HepG2 (cell line): ENCODE measurements around the gene CLEC11A. TPM values are rescaled to one million over a fixed set of nuclear protein-coding genes. Genes with fewer than 3 reads are reported as not detected.

Source experiments
- ATAC-seq: fragments of 200-7000 bp; cut with Tn5 transposase; 3 replicates; pipeline ENCODE4 v1.9.1; 2020; ENCODE audit warnings: mild to moderate bottlenecking, moderate library complexity
- BruUV-seq: library from RNA; stranded (reverse); fragments of 400-500 nt; replicated peaks from 2 replicates; lab custom pipeline; 2021; lab: Mats Ljungman, UMichigan
- CTCF ChIA-PET: fragments of 300-600 bp; formaldehyde crosslinking; extraction: SDS; loops from one replicate; lab custom pipeline; 2021; ENCODE audit warnings: low total read pairs, inconsistent platforms, low intra/inter-chr PET ratio; lab: Yijun Ruan, JAX
- POLR2A ChIA-PET: fragments of 350-600 bp; sonication (Branson Sonifier 250); formaldehyde crosslinking; loops from one replicate; lab custom pipeline; 2020; ENCODE audit warnings: antibody characterized with exemption, inconsistent platforms; lab: Yijun Ruan, JAX
- DNase-seq: peaks from one replicate; pipeline ENCODE4 v3.0.0-alpha.2; 2015; ENCODE audit warnings: low spot score
- FAIRE-seq: peaks from 3 replicates; lab custom pipeline; 2011; peaks lifted over from hg19 to GRCh38; lab: Jason Lieb, UNC
- H2AFZ ChIP-seq: one replicate; pipeline ENCODE4 v1.6.1; 2011; ENCODE audit warnings: low read length, inconsistent platforms
- H3K27ac ChIP-seq: fragments of 300-600 bp; 3 replicates; pipeline ENCODE4 v1.8.0; 2011; ENCODE audit warnings: mixed run types, mild to moderate bottlenecking, mixed read lengths, low read length, inconsistent platforms; ENCODE audit not compliant: insufficient read depth; ENCODE audit errors: extremely low read length
- H3K27me3 ChIP-seq, 2 experiments: fragments of 200-600 bp in 1 of 2; 2 replicates in 1 of 2; 3 replicates in 1 of 2; pipeline versions ENCODE4 v1.6.0 to v1.8.0; 2011; ENCODE audit warnings: low read length in 2 of 2, mild to moderate bottlenecking in 2 of 2, moderate library complexity in 2 of 2, inconsistent platforms in 1 of 2; ENCODE audit not compliant: insufficient read depth in 2 of 2, control insufficient read depth in 1 of 2
- H3K36me3 ChIP-seq, 2 experiments: fragments of 200-600 bp in 1 of 2; replicated peaks in 1 of 2; 2 replicates in 1 of 2; 3 replicates in 1 of 2; pipeline versions ENCODE4 v1.5.1 to v1.8.0; 2011; ENCODE audit warnings: low read length in 2 of 2, inconsistent platforms in 1 of 2; ENCODE audit not compliant: insufficient read depth in 2 of 2, control insufficient read depth in 1 of 2
- H3K4me1 ChIP-seq: 2 replicates; pipeline ENCODE4 v1.5.1; 2012; ENCODE audit warnings: low read length, inconsistent platforms; ENCODE audit not compliant: insufficient read depth
- H3K4me2 ChIP-seq: 2 replicates; pipeline ENCODE4 v1.6.0; 2011; ENCODE audit warnings: low read depth, low read length, inconsistent platforms
- H3K4me3 ChIP-seq, 3 experiments: fragments of 200-600 bp in 1 of 3; sonication (generic), shearing (Covaris generic) in 1 of 3; replicated peaks in 1 of 3; 2 replicates each; pipeline ENCODE4 v1.5.1; 2011 to 2016; ENCODE audit warnings: low read length in 3 of 3, inconsistent platforms in 2 of 3, low read depth in 2 of 3, mild to moderate bottlenecking in 2 of 3, control low read depth in 1 of 3, mixed read lengths in 1 of 3; ENCODE audit not compliant: insufficient read depth in 1 of 3
- H3K79me2 ChIP-seq: one replicate; pipeline ENCODE4 v1.6.1; 2011; ENCODE audit warnings: low read length, inconsistent platforms; ENCODE audit not compliant: insufficient read depth
- H3K9ac ChIP-seq: 2 replicates; pipeline ENCODE4 v1.6.0; 2011; ENCODE audit warnings: mild to moderate bottlenecking, low read depth, low read length, inconsistent platforms; ENCODE audit not compliant: insufficient read depth
- H3K9me3 ChIP-seq: 2 replicates; pipeline ENCODE4 v1.5.1; 2012; ENCODE audit warnings: mild to moderate bottlenecking, low read length
- H4K20me1 ChIP-seq: 2 replicates; pipeline ENCODE4 v1.6.0; 2011; ENCODE audit warnings: inconsistent platforms, mild to moderate bottlenecking, low read length, moderate library complexity; ENCODE audit not compliant: insufficient read depth
- HMGA1 ChIP-seq: sonication (generic); formaldehyde crosslinking; conservative IDR thresholded peaks from 2 replicates; pipeline ENCODE4 v1.4.0; 2020; ENCODE audit warnings: missing genetic modification reagents
- MZF1 ChIP-seq: sonication (generic); formaldehyde crosslinking; IDR thresholded peaks from 2 replicates; pipeline ENCODE4 v1.8.1; 2023; ENCODE audit warnings: mild to moderate bottlenecking, missing genetic modification reagents, borderline replicate concordance
- PAX8 ChIP-seq: sonication (generic); formaldehyde crosslinking; IDR thresholded peaks from 2 replicates; pipeline ENCODE4 v1.8.0; 2022; ENCODE audit warnings: mild to moderate bottlenecking, missing genetic modification reagents, borderline replicate concordance
- PHB2 ChIP-seq: fragments of 450-650 bp; IDR thresholded peaks from 2 replicates; pipeline ENCODE4 v1.6.1; 2018; ENCODE audit not compliant: partially characterized antibody
- SIN3A ChIP-seq: IDR thresholded peaks from 2 replicates; pipeline ENCODE4 v1.6.1; 2011; ENCODE audit warnings: low read depth, mild to moderate bottlenecking, control low read depth, low read length, borderline replicate concordance
- TBX3 ChIP-seq: fragments of 450-650 bp; IDR thresholded peaks from 2 replicates; pipeline ENCODE4 v1.6.1; 2017; ENCODE audit warnings: antibody characterized with exemption, mild to moderate bottlenecking, inconsistent platforms, borderline replicate concordance
- ZBTB3 ChIP-seq: sonication (generic); formaldehyde crosslinking; IDR thresholded peaks from 2 replicates; pipeline ENCODE4 v1.4.0; 2020; ENCODE audit warnings: low read depth, mild to moderate bottlenecking, moderate library complexity, missing genetic modification reagents, borderline replicate concordance
- ZKSCAN8 ChIP-seq: IDR thresholded peaks from 2 replicates; pipeline ENCODE4 v1.6.1; 2016; ENCODE audit warnings: borderline replicate concordance, missing genetic modification reagents, missing compliant biosample characterization
- ZNF674 ChIP-seq: sonication (generic); formaldehyde crosslinking; IDR thresholded peaks from 2 replicates; pipeline ENCODE4 v1.5.0; 2020; ENCODE audit warnings: low read depth, mild to moderate bottlenecking, missing genetic modification reagents
- WGBS: methylation state at CpG from one replicate; pipeline ENCODE4 v1.1.6; 2017; ENCODE audit warnings: low lambda C conversion rate; 5-methylcytosine and 5-hydroxymethylcytosine counted together
- in situ Hi-C: cut with HindIII; loops from 2 replicates; pipeline ENCODE4 v1.10.0; 2017; ENCODE audit warnings: low pct_unique_long_range_greater_than_20kb; ENCODE audit not compliant: extremely low pct_ligation_motif_present
- intact Hi-C: fragments of 100-400 bp; cut with micrococcal nuclease; formaldehyde crosslinking; loops from one replicate; pipeline ENCODE4 v1.10.0; 2022; ENCODE audit not compliant: unreplicated experiment
- polyA plus RNA-seq, 8 experiments: library from polyadenylated mRNA; depleted of rRNA in 3 of 8; stranded (reverse) in 7 of 8; unstranded in 1 of 8; fragments of >200 nt; fragmentation: Illumina TruSeq in 4 of 8; extraction: Trizol in 4 of 8; gene quantifications; 2 replicates each; pipeline versions ENCODE4 v1.2.1 to v1.2.3, GENCODE V29; 2011 to 2016; ENCODE audit warnings: low read depth in 4 of 8, missing spikeins in 1 of 8, mixed read lengths in 1 of 8; ENCODE audit not compliant: insufficient read depth in 1 of 8
- total RNA-seq, 5 experiments: library from RNA; depleted of rRNA; stranded (reverse); fragments of >200 nt; fragmentation: Illumina TruSeq; extraction: Trizol; gene quantifications; 2 replicates each; pipeline ENCODE4 v1.2.3, GENCODE V29; 2016; ENCODE audit warnings: low read depth in 1 of 5
- TF ChIP-seq, protein P1 (sequence below): sonication (generic); formaldehyde crosslinking; IDR thresholded peaks from 2 replicates; pipeline ENCODE4 v1.4.0; 2020; ENCODE audit warnings: mild to moderate bottlenecking, missing genetic modification reagents
- TF ChIP-seq, protein P2 (sequence below): sonication (generic); IDR thresholded peaks from 2 replicates; pipeline ENCODE4 v1.6.1; 2016; ENCODE audit warnings: low read depth, borderline replicate concordance
- TF ChIP-seq, protein P3 (sequence below): sonication (generic); formaldehyde crosslinking; IDR thresholded peaks from 2 replicates; pipeline ENCODE4 v1.5.0; 2020; ENCODE audit warnings: mild to moderate bottlenecking, missing genetic modification reagents, borderline replicate concordance

CLEC11A gene
- total and polyA plus RNA-seq, 2 of the 13 experiments (the other 11 are each of a cell fraction or from before 2014, with no cell fraction given) = not detected

DNA sequence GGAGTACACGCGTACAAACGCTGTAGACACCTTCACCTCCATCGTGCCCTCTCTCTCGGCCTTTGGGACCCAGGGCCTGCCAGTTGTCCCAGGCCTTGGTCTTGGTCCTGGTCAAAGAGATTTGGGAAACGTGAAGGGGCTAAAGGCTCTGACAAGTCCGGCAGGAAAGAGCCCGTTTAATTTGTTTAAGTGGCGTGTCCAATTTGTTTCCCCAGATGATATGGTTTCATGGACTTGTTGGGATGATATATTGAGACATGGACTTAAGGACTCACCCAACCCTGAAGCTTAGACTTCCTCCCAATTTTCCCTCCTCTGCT, 2.7 kb downstream of the CLEC11A start:
- in situ Hi-C loops (no loop called here), intact Hi-C loops (no loop called here)
- no peaks in the 10 kb centered on the region for H3K4me1 ChIP-seq
- POLR2A ChIA-PET = no interaction called here
- DNase-seq (no peak), ATAC-seq (no peak), FAIRE-seq (no peak)
- BruUV-seq = no TSS peak
- no peak overlapping the region for H2AFZ ChIP-seq
- H3K36me3 ChIP-seq = no peaks in the 10 kb centered on the region
- H3K9me3 ChIP-seq = no peaks in the 10 kb centered on the region
- no peak overlapping the region for H3K4me3 ChIP-seq
- 36% methylated on average over 9 of the region's 9 CpGs for WGBS
- H3K27ac ChIP-seq = no peak overlapping the region
- no peak overlapping the region for H3K9ac ChIP-seq
- CTCF ChIA-PET = no interaction called here
- TF ChIP-seq PAX8 = no peak
- TF ChIP-seq ZBTB3 (CRISPR knock-in tag) = no peak
- TF ChIP-seq, protein P1, sequence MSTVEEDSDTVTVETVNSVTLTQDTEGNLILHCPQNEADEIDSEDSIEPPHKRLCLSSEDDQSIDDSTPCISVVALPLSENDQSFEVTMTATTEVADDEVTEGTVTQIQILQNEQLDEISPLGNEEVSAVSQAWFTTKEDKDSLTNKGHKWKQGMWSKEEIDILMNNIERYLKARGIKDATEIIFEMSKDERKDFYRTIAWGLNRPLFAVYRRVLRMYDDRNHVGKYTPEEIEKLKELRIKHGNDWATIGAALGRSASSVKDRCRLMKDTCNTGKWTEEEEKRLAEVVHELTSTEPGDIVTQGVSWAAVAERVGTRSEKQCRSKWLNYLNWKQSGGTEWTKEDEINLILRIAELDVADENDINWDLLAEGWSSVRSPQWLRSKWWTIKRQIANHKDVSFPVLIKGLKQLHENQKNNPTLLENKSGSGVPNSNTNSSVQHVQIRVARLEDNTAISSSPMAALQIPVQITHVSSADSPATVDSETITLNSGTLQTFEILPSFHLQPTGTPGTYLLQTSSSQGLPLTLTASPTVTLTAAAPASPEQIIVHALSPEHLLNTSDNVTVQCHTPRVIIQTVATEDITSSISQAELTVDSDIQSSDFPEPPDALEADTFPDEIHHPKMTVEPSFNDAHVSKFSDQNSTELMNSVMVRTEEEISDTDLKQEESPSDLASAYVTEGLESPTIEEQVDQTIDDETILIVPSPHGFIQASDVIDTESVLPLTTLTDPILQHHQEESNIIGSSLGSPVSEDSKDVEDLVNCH = no peak
- no peak for TF ChIP-seq ZKSCAN8 (CRISPR knock-in tag)
- TF ChIP-seq MZF1 (CRISPR knock-in tag) = no peak
- no peak for TF ChIP-seq PHB2
- TF ChIP-seq, protein P2, sequence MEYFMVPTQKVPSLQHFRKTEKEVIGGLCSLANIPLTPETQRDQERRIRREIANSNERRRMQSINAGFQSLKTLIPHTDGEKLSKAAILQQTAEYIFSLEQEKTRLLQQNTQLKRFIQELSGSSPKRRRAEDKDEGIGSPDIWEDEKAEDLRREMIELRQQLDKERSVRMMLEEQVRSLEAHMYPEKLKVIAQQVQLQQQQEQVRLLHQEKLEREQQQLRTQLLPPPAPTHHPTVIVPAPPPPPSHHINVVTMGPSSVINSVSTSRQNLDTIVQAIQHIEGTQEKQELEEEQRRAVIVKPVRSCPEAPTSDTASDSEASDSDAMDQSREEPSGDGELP = no peak
- no peak for TF ChIP-seq ZNF674 (CRISPR knock-in tag)
- no peak for TF ChIP-seq HMGA1
- no peak for TF ChIP-seq SIN3A
- TF ChIP-seq, protein P3, sequence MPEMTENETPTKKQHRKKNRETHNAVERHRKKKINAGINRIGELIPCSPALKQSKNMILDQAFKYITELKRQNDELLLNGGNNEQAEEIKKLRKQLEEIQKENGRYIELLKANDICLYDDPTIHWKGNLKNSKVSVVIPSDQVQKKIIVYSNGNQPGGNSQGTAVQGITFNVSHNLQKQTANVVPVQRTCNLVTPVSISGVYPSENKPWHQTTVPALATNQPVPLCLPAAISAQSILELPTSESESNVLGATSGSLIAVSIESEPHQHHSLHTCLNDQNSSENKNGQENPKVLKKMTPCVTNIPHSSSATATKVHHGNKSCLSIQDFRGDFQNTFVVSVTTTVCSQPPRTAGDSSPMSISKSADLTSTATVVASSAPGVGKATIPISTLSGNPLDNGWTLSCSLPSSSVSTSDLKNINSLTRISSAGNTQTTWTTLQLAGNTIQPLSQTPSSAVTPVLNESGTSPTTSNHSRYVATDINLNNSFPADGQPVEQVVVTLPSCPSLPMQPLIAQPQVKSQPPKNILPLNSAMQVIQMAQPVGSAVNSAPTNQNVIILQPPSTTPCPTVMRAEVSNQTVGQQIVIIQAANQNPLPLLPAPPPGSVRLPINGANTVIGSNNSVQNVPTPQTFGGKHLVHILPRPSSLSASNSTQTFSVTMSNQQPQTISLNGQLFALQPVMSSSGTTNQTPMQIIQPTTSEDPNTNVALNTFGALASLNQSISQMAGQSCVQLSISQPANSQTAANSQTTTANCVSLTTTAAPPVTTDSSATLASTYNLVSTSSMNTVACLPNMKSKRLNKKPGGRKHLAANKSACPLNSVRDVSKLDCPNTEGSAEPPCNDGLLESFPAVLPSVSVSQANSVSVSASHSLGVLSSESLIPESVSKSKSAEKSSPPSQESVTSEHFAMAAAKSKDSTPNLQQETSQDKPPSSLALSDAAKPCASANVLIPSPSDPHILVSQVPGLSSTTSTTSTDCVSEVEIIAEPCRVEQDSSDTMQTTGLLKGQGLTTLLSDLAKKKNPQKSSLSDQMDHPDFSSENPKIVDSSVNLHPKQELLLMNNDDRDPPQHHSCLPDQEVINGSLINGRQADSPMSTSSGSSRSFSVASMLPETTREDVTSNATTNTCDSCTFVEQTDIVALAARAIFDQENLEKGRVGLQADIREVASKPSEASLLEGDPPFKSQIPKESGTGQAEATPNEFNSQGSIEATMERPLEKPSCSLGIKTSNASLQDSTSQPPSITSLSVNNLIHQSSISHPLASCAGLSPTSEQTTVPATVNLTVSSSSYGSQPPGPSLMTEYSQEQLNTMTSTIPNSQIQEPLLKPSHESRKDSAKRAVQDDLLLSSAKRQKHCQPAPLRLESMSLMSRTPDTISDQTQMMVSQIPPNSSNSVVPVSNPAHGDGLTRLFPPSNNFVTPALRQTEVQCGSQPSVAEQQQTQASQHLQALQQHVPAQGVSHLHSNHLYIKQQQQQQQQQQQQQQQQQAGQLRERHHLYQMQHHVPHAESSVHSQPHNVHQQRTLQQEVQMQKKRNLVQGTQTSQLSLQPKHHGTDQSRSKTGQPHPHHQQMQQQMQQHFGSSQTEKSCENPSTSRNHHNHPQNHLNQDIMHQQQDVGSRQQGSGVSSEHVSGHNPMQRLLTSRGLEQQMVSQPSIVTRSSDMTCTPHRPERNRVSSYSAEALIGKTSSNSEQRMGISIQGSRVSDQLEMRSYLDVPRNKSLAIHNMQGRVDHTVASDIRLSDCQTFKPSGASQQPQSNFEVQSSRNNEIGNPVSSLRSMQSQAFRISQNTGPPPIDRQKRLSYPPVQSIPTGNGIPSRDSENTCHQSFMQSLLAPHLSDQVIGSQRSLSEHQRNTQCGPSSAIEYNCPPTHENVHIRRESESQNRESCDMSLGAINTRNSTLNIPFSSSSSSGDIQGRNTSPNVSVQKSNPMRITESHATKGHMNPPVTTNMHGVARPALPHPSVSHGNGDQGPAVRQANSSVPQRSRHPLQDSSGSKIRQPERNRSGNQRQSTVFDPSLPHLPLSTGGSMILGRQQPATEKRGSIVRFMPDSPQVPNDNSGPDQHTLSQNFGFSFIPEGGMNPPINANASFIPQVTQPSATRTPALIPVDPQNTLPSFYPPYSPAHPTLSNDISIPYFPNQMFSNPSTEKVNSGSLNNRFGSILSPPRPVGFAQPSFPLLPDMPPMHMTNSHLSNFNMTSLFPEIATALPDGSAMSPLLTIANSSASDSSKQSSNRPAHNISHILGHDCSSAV (CRISPR knock-in tag) = no peak
- no peak for TF ChIP-seq TBX3
- H3K79me2 ChIP-seq = no peaks in the 10 kb centered on the region
- peaks cover 9 to 43% of the 10 kb centered on the region in 2 experiments for H3K27me3 ChIP-seq
- H4K20me1 ChIP-seq = no peaks in the 10 kb centered on the region
- H3K4me2 ChIP-seq = no peak overlapping the region
